ENCODE results near the gene ZFP36L1.

The ZFP36L1 gene, protein sequence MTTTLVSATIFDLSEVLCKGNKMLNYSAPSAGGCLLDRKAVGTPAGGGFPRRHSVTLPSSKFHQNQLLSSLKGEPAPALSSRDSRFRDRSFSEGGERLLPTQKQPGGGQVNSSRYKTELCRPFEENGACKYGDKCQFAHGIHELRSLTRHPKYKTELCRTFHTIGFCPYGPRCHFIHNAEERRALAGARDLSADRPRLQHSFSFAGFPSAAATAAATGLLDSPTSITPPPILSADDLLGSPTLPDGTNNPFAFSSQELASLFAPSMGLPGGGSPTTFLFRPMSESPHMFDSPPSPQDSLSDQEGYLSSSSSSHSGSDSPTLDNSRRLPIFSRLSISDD

DNA sequence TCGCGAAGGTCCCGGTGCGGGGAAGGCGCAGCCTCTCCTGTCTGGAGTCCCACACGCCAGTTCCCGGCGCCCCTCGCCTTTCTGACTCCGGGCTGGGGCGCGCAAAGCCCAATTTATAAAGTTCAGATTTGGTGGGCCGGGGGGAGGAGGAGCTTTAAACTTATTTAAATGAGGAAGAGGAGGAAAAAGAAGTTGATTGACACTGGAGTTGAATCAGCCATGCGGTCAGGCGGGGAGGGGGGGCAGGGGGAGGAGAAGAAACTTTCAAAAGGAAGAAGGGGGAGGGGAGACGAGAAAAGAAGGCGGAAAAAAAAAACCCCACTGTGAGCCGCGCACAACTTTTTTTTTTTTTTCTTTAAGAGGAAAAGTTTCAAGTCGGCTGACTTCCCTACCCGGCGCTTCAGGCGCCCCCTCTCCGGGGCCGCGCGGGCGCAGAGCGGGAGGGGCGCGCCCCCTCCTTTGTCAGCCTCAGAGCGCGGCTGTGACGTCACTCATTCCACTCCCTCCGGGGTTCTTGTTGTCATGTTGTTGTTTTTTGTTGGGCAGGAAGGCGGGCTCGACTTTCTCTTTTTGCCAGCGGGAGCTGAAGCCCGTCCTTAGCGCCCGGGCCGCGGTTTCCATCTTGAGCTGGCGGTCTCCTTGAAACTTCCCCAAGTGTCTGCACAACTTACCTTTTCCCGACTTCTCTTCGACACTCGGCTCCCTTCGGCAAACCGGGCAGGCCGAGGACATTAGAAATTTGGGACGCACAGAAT lies at the start of gene ZFP36L1:
Gene ZFP36L1, minus strand, starts transcription at position 89 of the 755 bp plus-strand sequence. CDS start 129 bp downstream, outside the sequence.
- peak; percentile 92 for DNase-seq

DNA sequence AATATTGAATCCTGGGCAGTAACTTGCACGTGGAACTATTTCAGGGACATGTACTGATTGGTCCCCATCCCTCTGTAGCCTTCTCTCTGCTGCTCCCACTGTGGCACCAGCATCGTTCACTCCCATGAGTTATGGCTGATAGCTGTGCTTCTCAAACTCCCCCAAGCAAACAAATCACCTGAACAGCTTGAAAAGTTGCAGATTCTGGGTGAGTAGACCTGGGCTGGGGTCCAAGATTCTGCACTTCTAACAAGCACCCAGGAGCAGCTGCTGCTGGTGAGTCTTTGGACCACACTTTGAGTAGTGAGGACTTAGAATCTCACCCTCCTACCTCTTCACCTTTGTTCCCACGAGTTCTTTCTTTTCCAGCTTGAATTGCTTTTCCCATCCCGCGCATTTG lies 49.4 kb upstream of the ZFP36L1 start:
- DNase-seq: no peak

DNA sequence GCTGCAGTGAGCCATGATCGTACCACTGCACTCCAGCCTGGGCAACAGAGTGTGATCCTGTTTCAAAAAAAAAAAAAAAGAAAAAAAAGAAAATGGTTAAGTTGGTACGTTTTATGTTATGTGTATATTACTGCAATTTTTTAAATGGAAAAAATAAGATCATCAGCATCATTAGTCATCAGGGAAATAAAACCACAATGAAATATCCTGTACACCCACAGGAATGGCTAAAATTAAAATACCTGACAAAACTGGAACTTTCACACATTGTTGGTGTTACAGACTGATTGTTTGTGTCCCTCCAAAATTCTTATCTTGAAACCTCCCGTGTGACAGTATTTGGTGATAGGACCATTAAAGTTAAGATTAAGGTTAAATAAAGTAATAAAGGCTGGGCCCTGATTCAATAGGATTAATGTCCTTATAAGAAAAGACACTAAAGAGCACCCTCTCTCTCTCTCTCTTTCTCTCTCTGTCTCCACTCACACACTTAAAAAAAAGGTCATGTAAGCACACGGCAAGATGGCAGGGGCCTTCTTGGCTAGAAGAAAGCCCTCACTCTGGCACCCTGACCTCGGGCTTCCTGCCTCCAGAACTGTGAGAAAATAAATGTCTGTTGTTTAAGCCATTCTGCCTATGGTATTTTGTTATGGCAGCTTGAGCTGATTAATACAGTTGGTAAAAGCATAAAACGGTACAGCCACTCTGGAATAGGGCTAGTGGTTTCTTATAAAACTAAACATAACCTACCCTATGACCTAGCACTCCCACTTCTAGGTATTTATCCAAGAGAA lies 48.3 kb upstream of the ZFP36L1 start:
- no peak for DNase-seq

DNA sequence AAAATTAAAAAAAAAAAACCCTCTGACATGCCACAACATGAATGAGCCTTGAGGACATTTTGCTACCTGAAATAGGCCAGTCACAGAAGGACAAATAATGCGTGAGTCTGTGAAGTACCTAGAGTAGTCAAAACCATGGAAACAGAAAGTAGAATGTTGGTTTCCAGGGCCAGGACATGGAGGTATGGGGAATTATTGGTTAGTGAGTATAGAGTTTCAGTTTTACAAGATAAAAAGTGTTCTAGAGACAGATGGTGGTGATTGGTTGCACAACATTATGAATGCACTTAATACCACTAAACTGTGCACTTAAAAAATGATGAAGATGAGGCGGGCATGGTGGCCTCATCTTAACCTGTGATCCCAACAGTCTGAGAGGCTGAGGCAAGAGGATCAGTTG lies 47.6 kb upstream of the ZFP36L1 start:
- DNase-seq: no peak

DNA sequence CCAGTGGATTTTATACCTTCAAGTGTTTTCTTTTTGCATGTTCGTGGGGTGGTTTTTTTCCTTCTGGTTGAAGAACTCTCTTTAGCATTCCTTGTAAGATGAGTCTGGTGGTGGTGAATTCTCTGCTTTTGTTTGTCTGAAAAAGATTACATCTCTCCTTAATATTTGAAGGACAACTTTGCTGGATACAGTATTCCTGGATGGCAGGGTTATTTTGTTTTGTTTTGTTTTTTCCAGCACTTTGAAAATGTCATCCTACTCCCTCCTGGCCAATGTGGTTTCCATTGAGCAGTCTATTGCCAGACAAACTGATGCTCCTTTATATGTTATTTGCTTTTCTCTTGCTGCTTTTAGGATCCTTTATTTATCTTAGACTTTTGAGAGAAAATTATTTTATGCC lies 43.2 kb upstream of the ZFP36L1 start:
- DNase-seq: no peak

DNA sequence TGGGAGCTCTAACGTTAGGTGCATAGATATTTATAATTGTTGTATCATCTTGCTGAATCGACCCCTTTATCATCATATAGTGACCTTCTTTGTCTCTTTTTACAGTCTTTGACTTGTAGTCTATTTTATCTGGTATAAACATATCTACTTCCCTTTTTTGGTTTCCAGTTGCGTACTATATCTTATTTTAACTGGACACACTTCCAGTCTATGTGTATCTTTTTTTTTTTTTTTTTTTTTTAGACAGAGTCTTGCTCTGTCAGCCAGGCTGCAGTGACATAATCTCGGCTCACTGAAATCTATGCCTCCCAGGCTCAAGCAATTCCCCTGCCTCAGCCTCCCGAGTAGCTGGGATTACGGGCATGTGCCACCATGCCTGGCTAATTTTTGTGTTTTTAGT lies 41.9 kb upstream of the ZFP36L1 start:
- DNase-seq: no peak

DNA sequence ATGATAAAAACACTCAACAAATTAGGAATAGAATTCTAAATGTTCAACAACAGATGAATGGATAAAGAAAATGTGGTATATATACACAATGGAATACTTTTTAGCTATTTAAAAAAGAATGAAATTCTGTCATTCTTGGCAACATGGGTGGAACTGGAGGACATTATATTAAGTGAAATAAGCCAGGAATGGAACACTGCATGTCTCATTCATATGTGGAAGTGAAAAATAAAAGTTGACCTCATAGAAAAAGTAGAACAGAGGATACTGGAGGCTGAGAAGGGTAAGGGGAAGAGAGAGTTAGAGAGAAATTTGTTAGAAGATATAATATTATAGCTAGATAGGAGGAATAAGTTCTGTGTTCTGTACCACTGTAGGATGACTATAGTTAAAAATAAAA lies 35.8 kb upstream of the ZFP36L1 start:
- DNase-seq: no peak

DNA sequence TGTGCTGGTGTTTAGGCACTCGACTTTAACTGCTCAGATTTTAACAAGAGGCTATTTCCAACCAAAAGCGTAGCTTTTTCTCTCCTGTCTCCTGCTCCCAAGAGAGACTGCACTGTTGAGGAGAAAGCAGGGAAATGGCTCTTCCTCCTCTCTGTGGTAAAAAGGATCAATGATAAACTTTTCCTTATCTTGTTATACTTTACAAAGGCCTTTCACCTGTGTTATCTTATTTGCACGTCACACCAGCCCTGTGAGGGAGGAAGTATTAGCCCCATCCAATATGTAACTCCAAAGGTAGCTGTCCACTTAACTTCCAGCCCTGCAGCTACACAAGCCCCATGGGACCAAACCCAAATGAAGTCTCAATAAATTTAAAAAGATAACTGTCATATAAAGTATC lies 32.9 kb upstream of the ZFP36L1 start:
- no peak for DNase-seq

DNA sequence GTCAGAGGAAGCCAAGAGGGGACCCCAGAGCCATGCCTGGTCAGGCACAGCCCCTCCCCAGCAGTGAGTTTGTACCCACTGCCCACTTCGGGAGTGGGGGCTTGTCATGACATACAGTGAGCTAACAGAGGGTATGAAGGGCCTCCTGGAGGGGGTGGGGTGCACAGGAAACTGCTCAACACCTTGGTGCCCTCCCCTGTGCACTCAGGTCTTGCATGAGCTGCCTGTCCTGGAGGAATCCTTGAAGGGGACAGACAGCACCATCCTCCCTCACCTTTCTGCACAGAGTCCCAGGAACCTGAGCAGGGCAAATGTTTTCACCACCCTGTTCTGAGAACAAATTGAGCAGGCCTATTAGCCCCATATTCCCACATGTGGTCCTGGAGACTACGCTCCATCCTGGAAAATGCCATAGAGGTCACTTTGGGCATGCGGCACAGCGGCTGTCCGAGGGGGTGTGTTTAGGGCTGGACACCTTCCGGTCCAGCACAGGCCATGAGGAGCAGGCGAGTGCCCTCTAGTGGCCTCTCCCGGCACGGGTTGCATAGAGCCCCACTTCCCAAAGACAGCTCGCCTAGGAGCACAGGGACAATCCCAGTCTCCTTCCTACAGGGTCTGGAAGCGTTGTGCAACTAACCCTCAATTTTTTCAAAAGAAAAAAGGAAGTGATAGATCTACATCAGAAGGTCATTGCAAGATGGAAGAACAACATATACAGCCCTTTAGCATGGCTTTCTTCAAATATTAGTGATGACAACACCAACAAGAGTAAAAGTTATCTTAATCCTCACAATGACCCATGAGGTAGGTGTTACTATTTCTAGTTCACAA lies 31.9 kb upstream of the ZFP36L1 start:
- DNase-seq: no peak

DNA sequence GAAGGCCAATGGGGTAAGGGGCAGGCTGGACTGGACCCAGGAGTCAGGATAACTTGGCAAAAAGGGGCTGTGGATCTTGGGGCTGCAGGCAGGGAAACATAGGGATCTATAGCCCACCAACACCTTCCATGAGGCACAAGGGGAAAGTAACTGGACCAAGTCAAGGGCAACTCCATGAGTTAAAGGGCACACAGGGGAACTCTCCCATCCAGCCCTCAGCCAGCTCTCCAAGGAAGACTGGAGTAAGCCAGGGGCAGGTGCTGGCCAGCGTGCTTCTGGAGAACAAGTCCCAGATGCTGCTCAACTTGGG lies 31.3 kb upstream of the ZFP36L1 start:
- DNase-seq: no peak

DNA sequence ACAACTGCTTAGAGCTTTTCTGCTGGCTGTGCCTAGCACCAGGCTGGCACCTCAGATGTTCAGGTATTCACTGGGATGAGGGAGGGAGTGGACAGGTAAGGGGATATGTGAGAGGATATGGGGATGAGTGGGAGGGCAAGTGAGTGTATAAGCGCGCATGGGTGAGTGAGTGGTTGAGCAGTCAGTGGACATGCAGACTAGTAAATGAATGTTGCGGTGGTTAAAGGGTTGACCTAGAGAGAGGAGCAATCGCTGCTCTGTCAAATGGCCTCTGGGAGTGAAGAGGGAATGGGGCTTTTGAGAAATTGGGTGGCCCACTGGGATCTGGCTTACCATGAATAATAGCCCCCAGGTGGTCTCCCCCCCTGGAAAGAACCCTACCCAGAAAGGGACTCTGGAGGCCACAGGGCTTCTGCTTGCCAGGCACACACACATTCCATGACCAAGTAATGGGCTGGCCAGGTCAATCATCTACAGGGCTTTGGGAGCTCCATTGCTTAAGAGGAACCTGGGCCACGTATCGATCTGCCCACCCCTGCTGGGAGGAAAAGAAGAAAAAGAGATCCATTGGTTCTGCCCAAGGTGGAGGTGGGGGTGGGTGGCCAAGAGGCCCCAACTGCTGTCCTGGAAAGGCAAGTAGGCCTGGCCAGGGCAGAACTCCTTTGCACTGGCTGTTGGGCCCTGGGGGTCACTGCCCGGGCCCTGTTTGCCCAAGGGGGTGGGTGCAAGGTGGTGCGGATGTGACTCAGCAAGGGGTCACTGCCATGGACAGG lies 30.8 kb upstream of the ZFP36L1 start:
- no peak for DNase-seq

DNA sequence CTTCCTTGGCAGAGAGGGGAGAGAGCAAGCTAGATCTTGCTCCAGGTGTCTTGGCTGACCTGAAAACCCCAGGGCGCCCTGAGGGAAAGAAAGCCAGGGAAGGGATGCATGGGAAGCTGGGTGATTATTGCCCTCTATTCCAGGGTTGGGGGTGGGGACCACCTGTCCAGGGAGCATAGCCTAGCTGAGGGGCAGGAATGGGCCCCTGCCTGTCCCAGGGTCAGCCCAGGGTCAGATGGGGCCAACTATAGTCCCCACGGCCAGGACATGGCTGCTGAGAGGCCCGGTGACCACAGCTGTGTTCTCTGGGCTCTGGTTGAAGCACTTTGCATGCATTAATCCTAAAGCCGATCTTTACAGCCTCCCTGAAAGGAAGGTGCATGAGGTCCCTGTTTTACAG lies 30.1 kb upstream of the ZFP36L1 start:
- no peak for DNase-seq

DNA sequence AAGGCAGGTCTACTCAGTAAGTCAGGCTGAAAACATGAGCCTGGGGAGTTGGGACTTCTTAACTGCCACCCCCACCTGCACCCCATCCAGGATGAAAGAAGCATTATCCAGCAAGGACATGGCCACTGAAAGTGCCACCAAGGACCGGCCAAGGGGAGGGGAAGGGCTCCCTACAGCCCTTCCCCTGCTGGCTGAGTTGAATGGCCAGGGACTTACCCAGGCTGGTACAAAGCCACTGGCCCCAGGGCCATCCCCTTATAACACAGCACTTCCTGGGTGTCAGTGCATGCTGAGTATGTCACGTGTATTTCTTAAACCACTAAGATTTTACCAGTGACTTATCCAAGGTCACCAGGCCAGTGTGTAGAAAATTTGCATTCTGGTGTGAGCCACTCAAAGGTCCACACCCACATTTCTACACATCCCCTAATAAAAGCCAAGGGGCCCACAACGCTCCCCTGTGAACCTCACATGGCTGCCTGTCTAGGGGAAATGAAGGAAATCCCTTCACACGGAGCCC lies 29.3 kb upstream of the ZFP36L1 start:
- DNase-seq: no peak

DNA sequence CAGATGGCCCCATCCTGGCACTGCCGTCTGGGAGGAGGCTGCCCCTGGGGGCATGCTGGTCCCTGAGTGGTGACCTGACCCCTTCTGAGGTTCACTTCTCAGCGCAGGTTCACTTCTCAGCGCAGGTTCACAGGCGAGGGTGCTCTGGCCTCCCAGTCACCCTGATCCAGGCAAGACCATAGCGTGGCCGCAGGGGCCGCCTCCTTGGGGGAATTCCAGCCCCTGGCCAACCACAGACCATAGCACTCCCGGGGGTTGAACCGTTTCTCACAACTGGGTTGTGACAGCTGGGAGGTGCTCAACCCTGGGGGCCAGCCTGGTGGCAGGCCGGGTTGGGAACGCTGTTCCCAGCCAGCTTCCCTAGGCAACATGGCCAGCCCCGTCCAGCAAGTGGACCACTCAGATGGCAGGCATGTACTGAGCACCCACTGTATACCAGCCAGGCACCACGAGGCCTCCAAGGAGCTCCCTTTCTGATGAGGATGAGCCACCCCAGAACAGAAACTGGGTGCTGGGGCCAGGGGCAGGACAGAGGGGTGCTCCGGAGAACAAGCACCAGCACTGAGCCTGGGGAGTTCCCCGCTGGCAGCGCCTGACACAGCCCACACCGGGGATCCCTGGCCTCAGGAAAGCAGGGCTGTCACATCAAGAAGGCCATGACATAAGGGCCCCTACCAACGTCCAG lies 28.3 kb upstream of the ZFP36L1 start:
- no peak for DNase-seq

DNA sequence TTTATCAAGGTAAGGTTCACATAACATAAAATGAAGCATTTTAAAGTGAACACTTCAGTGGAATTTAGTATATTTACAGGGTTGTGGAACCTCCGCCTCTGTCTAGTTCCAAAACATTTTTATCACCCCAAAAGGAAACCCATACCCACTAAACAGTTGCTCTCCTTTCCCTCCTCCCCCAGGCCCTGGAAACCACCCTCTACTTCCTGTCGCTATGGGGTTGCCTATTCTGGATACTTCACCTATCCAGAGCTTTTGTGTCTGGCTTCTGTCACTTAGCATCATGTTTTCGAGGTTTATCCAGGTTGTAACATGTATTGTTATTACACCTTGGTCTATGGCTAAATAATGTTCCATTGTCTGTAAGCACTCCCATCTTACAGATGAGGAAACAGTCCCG lies 27.7 kb upstream of the ZFP36L1 start:
- DNase-seq: no peak

DNA sequence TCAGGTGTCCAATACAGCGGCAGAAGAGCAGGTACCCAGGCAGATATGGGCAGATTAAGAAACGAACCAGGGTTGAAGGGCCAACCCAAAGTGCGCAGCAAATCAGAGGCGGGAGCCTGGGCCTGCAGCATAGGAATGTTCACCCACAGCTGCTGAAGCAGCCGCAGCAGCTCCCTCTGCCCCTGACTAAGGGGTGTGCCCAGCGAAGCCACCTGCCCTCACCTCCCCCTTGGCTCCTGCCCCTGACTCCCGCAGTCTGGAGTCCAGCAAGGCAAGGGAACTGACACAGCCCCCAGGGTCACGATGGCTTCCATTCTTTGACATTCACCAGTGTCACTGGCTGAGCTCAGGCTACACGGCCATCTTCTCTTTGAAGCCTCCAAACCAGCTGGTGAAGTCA lies 27.3 kb upstream of the ZFP36L1 start:
- no peak for DNase-seq

DNA sequence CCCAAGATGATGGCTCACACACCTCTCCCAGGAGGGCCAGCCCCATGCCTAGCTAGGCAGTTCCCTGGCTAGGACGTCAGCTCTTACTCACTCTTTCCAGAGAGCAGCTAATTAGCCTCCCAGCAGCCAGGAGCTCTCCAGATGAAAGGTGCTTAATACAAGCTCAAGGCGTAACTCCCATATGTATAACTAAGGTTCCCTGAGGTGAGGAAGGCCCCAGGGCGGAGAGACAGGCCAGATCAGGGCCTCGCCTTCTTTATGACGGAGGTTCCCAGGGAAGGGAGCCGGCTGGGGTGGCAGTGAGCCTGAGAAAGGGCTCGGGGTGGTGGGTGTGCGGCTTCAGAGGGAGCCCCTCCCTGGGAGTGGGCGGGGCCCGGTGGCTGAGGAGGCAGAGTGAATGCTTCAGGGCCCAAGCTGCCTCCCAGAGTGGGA lies 26.4 kb upstream of the ZFP36L1 start:
- DNase-seq: peak; percentile 53

DNA sequence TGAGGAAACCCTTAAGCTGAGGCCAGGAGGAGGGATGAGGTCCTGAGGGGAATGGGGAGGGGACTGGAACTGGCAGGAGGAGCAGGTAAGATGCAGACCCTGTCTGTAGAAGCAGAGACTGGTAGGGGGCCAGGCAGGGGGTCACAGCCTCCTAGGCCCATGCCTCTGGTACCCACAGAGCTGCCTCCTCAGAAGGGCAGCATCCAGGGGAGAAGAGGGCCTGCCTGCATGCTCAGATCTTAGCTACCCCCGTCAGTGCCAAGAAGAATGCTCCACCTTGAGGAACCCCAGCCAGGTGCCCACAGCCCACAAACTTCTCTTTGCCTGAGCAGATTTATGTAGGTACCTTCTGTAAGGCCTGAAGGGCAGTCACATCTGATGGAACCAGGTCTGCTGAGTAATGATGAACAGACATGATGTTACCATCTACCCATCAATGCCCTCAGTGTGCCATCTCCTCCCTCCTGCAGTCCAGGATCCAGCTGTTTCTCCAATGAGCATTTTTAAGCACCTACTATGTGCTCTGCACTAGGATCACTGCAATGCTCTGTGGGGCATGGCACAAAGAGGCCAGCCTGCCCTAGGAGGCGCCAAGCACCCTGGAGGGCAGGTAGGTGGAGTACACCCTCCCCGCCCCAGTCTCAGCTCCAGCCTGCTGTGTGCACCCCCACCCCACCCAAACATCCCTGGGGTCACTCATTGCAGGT lies 24.8 kb upstream of the ZFP36L1 start:
- no peak for DNase-seq

DNA sequence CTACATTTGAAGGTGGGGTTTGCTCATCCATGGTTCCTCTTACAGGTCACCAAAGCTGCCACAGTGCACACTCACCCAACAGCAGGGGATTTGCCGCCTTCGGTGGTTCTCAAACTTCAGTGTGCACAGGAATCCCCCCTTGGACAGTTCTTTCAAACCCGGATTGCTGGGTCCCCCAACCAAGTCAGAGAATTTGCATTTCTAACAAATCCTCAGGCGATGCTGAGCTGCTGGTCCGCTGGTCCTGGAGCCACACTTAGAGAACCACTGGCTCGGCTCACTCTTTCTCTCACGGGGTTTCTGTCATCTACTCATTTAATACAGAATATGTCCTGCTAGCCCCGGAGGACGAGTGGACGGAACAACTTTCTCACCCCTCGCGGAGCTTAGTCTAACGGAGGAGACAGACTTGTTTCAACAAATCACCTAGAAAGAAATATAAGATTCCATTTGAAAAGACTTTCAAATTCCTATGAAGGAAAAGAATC lies 24.1 kb upstream of the ZFP36L1 start:
- no peak for DNase-seq

DNA sequence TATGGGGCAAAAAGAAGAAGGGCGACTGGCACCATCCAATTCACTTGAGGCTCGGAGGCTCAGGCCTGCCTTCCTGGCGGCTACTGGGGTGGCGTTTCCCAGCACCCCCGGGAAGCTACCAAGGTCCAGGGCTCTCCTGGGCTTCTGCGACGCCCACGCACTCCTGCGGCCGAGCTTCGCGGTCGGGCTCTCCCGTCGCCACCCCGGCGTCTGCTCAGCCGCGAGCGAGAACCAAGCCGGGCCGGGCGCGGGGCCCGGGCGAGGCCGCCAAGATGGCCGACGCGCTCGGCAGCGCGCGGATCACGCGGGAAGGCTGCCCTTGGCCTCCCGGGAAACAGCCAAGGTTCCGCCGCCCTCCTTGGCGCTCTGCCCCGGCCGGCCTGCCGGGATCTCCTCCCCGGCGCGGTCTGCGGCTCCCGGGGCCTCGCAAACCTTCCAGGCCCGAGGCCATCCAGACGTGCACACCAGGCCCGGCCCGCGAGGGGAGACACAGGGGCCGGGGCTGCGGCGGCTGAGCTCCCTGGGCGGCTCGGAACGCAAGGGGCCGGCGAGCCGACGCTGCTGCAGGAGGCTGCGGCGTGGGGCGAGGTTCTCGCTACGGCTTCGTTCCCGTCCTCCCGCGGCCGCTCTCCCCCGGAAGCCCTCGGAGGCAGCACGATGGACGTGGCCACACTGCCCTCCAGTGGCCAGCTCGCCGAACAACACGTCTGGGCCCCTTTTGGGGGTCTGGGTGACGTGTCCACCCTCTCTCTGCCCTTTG lies 23.5 kb upstream of the ZFP36L1 start:
- DNase-seq: peak; percentile 93

Measured in activated T-cell treated with anti-CD3 and anti-CD28 coated beads, Interleukin-2, amount 50 U/mL, for 1 hour (primary cell).